ENCODE results near the gene WIPF1.

The WIPF1 gene

GRCh38 chr2:174535757-174536703 is 61.6 kb downstream of the WIPF1 start:
- no peak overlapping the region for H4K91ac ChIP-seq (ENCODE audit: low read length)
- no peak overlapping the region for H3K9ac ChIP-seq (ENCODE audit: low read length)
- H3K14ac ChIP-seq (ENCODE audit: low read length in 2 of 2) = no peak overlapping the region
- H3K4me2 ChIP-seq (ENCODE audit: low read length, poor library complexity, severe bottlenecking) = no peak overlapping the region
- no peak overlapping the region for H2AK5ac ChIP-seq (ENCODE audit: low read length, severe bottlenecking)
- peaks cover 3% of the 10 kb centered on the region for H3K4me1 ChIP-seq (ENCODE audit: control insufficient read depth, insufficient read depth, low read depth, low read length)
- H3K27me3 ChIP-seq (ENCODE audit: control insufficient read depth in 1 of 2, insufficient read depth in 1 of 2, low read length in 2 of 2) = peaks cover 0 to 14% of the 10 kb centered on the region in 2 experiments
- no peak overlapping the region for H3K18ac ChIP-seq (ENCODE audit: low read depth in 1 of 2, low read length in 2 of 2)
- H3K27ac ChIP-seq (ENCODE audit: low read length, poor library complexity, severe bottlenecking) = no peak overlapping the region
- no peak overlapping the region for H2BK120ac ChIP-seq (ENCODE audit: low read depth, low read length)
- no peaks in the 10 kb centered on the region for H3K9me3 ChIP-seq (ENCODE audit: control insufficient read depth, low read length)
- no peak overlapping the region for H2BK15ac ChIP-seq (ENCODE audit: low read depth, poor library complexity, severe bottlenecking)
- no peak overlapping the region for H4K8ac ChIP-seq (ENCODE audit: low read length)
- no peaks in the 10 kb centered on the region for H3K79me1 ChIP-seq (replicated peaks; ENCODE audit: low read length, poor library complexity, severe bottlenecking)
- no peaks in the 10 kb centered on the region for H3K36me3 ChIP-seq (ENCODE audit: control insufficient read depth in 1 of 2, insufficient read depth in 2 of 2, low read depth in 1 of 2, low read length in 2 of 2)
- no peak overlapping the region for H3K4ac ChIP-seq (ENCODE audit: low read depth in 1 of 2, low read length in 2 of 2)
- H2AFZ ChIP-seq (ENCODE audit: low read depth, low read length) = no peak overlapping the region
- no peak overlapping the region for H3K23ac ChIP-seq (ENCODE audit: low read length in 2 of 2)
- no peak overlapping the region for H2BK5ac ChIP-seq (ENCODE audit: low read depth, low read length, poor library complexity, severe bottlenecking)
- H2BK12ac ChIP-seq (ENCODE audit: low read length in 2 of 2) = no peak overlapping the region
- WGBS = 84% methylated on average over 10 of the region's 11 CpGs
- H3K4me3 ChIP-seq (ENCODE audit: insufficient read depth in 1 of 2, low read depth in 1 of 2, low read length in 2 of 2) = no peak overlapping the region
- no peak for DNase-seq

- H3K14ac ChIP-seq (ENCODE audit: low read length in 2 of 2) = no peak overlapping the region
- no peak overlapping the region for H3K27ac ChIP-seq (ENCODE audit: low read length, poor library complexity, severe bottlenecking)
- DNase-seq = no peak
- no peak overlapping the region for H2AFZ ChIP-seq (ENCODE audit: low read depth, low read length)
- H4K91ac ChIP-seq (ENCODE audit: low read length) = no peak overlapping the region
- no peak overlapping the region for H4K8ac ChIP-seq (ENCODE audit: low read length)
- H3K4me3 ChIP-seq (ENCODE audit: insufficient read depth in 1 of 2, low read depth in 1 of 2, low read length in 2 of 2) = no peak overlapping the region
- H2BK15ac ChIP-seq (ENCODE audit: low read depth, poor library complexity, severe bottlenecking) = no peak overlapping the region
- peaks cover 0 to 12% of the 10 kb centered on the region in 2 experiments for H3K27me3 ChIP-seq (ENCODE audit: control insufficient read depth in 1 of 2, insufficient read depth in 1 of 2, low read length in 2 of 2)
- H2AK5ac ChIP-seq (ENCODE audit: low read length, severe bottlenecking) = no peak overlapping the region
- WGBS = 67% methylated on average over 2 of the region's 3 CpGs
- no peak overlapping the region for H3K18ac ChIP-seq (ENCODE audit: low read depth in 1 of 2, low read length in 2 of 2)
- no peaks in the 10 kb centered on the region for H3K36me3 ChIP-seq (ENCODE audit: control insufficient read depth in 1 of 2, insufficient read depth in 2 of 2, low read depth in 1 of 2, low read length in 2 of 2)
- H3K9me3 ChIP-seq (ENCODE audit: control insufficient read depth, low read length) = no peaks in the 10 kb centered on the region
- H3K4me1 ChIP-seq (ENCODE audit: control insufficient read depth, insufficient read depth, low read depth, low read length) = peaks cover 3% of the 10 kb centered on the region
- H2BK12ac ChIP-seq (ENCODE audit: low read length in 2 of 2) = no peak overlapping the region
- no peak overlapping the region for H2BK5ac ChIP-seq (ENCODE audit: low read depth, low read length, poor library complexity, severe bottlenecking)
- H3K79me1 ChIP-seq (replicated peaks; ENCODE audit: low read length, poor library complexity, severe bottlenecking) = no peaks in the 10 kb centered on the region
- no peak overlapping the region for H3K9ac ChIP-seq (ENCODE audit: low read length)
- no peak overlapping the region for H3K4me2 ChIP-seq (ENCODE audit: low read length, poor library complexity, severe bottlenecking)
- H3K4ac ChIP-seq (ENCODE audit: low read depth in 1 of 2, low read length in 2 of 2) = no peak overlapping the region
- H3K23ac ChIP-seq (ENCODE audit: low read length in 2 of 2) = no peak overlapping the region
- H2BK120ac ChIP-seq (ENCODE audit: low read depth, low read length) = no peak overlapping the region
Measured at GRCh38 chr2:174535083-174535482, 62.5 kb downstream of the WIPF1 start.

- Histone ChIP-seq H3K27ac (ENCODE audit: low read length, poor library complexity, severe bottlenecking) (no peak overlapping the region), H2BK120ac (ENCODE audit: low read depth, low read length) (no peak overlapping the region), H3K36me3 (ENCODE audit: control insufficient read depth in 1 of 2, insufficient read depth in 2 of 2, low read depth in 1 of 2, low read length in 2 of 2) (no peaks in the 10 kb centered on the region), H3K4ac (ENCODE audit: low read depth in 1 of 2, low read length in 2 of 2) (no peak overlapping the region), H3K27me3 (ENCODE audit: control insufficient read depth in 1 of 2, insufficient read depth in 1 of 2, low read length in 2 of 2) (peaks cover 2 to 7% of the 10 kb centered on the region in 2 experiments), H2BK5ac (ENCODE audit: low read depth, low read length, poor library complexity, severe bottlenecking) (no peak overlapping the region), H4K8ac (ENCODE audit: low read length) (no peak overlapping the region), H3K79me1 (replicated peaks; ENCODE audit: low read length, poor library complexity, severe bottlenecking) (no peaks in the 10 kb centered on the region), H2AFZ (ENCODE audit: low read depth, low read length) (no peak overlapping the region), H4K91ac (ENCODE audit: low read length) (no peak overlapping the region), H3K9me3 (ENCODE audit: control insufficient read depth, low read length) (peaks cover 7% of the 10 kb centered on the region), H3K4me1 (ENCODE audit: control insufficient read depth, insufficient read depth, low read depth, low read length) (no peaks in the 10 kb centered on the region), H3K4me3 (ENCODE audit: insufficient read depth in 1 of 2, low read depth in 1 of 2, low read length in 2 of 2) (no peak overlapping the region), H2BK12ac (ENCODE audit: low read length in 2 of 2) (no peak overlapping the region), H3K18ac (ENCODE audit: low read depth in 1 of 2, low read length in 2 of 2) (no peak overlapping the region), H3K9ac (ENCODE audit: low read length) (no peak overlapping the region), H2BK15ac (ENCODE audit: low read depth, poor library complexity, severe bottlenecking) (no peak overlapping the region), H3K4me2 (ENCODE audit: low read length, poor library complexity, severe bottlenecking) (no peak overlapping the region), H3K23ac (ENCODE audit: low read length in 2 of 2) (no peak overlapping the region), H2AK5ac (ENCODE audit: low read length, severe bottlenecking) (no peak overlapping the region), H3K14ac (ENCODE audit: low read length in 2 of 2) (no peak overlapping the region)
- WGBS = 95% methylated on average over 4 of the region's 4 CpGs
- no peak for DNase-seq
Measured at GRCh38 chr2:174529916-174530315, 67.7 kb downstream of the WIPF1 start.

- Histone ChIP-seq H3K36me3 (ENCODE audit: control insufficient read depth in 1 of 2, insufficient read depth in 2 of 2, low read depth in 1 of 2, low read length in 2 of 2) (no peaks in the 10 kb centered on the region), H4K91ac (ENCODE audit: low read length) (no peak overlapping the region), H3K27me3 (ENCODE audit: control insufficient read depth in 1 of 2, insufficient read depth in 1 of 2, low read length in 2 of 2) (peaks cover 6 to 7% of the 10 kb centered on the region in 2 experiments), H3K79me1 (replicated peaks; ENCODE audit: low read length, poor library complexity, severe bottlenecking) (no peaks in the 10 kb centered on the region), H2BK12ac (ENCODE audit: low read length in 2 of 2) (no peak overlapping the region), H3K4ac (ENCODE audit: low read depth in 1 of 2, low read length in 2 of 2) (no peak overlapping the region), H3K18ac (ENCODE audit: low read depth in 1 of 2, low read length in 2 of 2) (no peak overlapping the region), H3K4me1 (ENCODE audit: control insufficient read depth, insufficient read depth, low read depth, low read length) (no peaks in the 10 kb centered on the region), H2BK5ac (ENCODE audit: low read depth, low read length, poor library complexity, severe bottlenecking) (no peak overlapping the region), H3K14ac (ENCODE audit: low read length in 2 of 2) (no peak overlapping the region), H4K8ac (ENCODE audit: low read length) (no peak overlapping the region), H3K9me3 (ENCODE audit: control insufficient read depth, low read length) (peaks cover 7% of the 10 kb centered on the region), H3K27ac (ENCODE audit: low read length, poor library complexity, severe bottlenecking) (no peak overlapping the region), H3K9ac (ENCODE audit: low read length) (no peak overlapping the region), H2BK15ac (ENCODE audit: low read depth, poor library complexity, severe bottlenecking) (no peak overlapping the region), H3K4me2 (ENCODE audit: low read length, poor library complexity, severe bottlenecking) (no peak overlapping the region), H2BK120ac (ENCODE audit: low read depth, low read length) (no peak overlapping the region), H3K23ac (ENCODE audit: low read length in 2 of 2) (no peak overlapping the region), H3K4me3 (ENCODE audit: insufficient read depth in 1 of 2, low read depth in 1 of 2, low read length in 2 of 2) (no peak overlapping the region), H2AFZ (ENCODE audit: low read depth, low read length) (no peak overlapping the region), H2AK5ac (ENCODE audit: low read length, severe bottlenecking) (no peak overlapping the region)
- 100% methylated on average over 1 of the region's 3 CpGs for WGBS
- no peak for DNase-seq
Measured at GRCh38 chr2:174527959-174528358, 69.6 kb downstream of the WIPF1 start.
